GM11168 (cell line): ENCODE results near the gene PRLHR.
"Not testable (repeated sequence)": the region's sequence is repeated elsewhere in the genome, so short reads cannot be mapped to it uniquely, and the experiment has no call there.

Source experiments
- in situ Hi-C: fragments of 300-500 bp; cut with MboI; formaldehyde crosslinking; loops from one replicate; pipeline ENCODE4 v1.12.0; 2022; ENCODE audit warnings: low sequenced_read_pairs; ENCODE audit not compliant: unreplicated experiment

PRLHR gene

DNA sequence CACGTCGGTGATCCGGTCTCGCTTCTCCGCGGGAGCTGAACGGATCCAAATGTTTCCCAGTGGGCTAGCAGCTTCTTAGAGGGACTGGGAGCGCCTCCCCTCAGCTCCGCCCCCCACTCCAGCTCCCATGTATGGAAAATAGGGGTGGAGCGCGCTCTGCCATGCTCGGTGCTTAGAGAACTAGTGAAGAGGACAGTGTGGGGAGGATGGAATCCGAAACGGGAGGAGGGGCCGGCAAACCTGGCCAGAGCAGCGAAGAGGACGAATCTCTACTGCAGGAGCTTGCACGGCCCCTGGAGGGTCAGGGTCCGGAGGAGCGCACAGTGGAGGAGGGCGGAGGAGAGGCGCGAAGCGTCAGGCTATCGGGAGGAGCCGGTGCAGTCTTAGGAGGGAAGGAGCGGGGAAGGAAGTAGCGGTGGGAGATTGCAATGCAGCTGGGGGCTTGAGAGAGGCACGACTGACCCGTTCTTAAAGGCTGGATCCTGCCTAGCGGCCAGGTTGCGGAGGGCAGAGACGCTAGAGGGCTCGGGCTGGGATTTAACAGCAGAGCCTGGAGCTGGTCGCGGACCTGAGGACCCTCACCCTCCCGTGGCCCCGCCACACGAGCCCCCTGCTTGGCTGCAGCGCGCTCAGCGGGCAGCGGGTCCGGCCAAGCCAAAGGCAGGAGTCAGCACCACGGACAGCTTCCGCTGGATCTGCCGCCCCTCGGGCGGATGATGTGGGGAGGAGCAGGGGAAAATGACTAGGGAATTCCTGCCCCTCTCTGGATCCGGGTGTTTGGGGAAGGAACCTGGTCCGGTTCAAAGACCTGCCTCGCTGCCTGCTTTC lies at the start of gene PRLHR:
TSS of gene PRLHR (minus strand) at position 51 of the 828 bp plus-strand sequence. CDS start 404 bp downstream, outside the sequence.
- in situ Hi-C loops, result no loop called here

DNA sequence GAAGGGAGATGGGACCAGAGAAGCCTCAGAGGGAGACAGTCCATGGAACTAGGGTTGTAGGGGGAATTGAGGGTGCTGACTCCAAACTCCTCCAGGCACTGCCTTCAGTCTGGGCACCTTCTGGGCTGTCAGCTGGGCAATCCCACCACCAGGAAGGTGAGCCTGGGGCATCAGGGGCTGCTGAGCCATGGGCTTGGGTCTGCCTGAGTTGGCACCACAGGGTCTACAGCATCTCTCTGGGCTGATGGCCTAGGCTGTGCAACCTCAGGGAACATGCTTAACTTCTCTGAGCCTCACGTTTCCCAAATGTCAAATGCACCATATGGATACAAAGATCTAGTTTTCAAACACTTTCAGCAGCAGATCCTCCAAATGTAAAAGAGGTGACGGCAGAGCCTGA lies 46.8 kb upstream of the PRLHR start:
- in situ Hi-C loops, result no loop called here

GRCh38 chr10:118638680-118639079 lies 43.2 kb upstream of the PRLHR start:
- in situ Hi-C loops, result no loop called here

- in situ Hi-C loops, result no loop called here
Observed at GRCh38 chr10:118635674-118636402, 40.4 kb upstream of the PRLHR start.

DNA sequence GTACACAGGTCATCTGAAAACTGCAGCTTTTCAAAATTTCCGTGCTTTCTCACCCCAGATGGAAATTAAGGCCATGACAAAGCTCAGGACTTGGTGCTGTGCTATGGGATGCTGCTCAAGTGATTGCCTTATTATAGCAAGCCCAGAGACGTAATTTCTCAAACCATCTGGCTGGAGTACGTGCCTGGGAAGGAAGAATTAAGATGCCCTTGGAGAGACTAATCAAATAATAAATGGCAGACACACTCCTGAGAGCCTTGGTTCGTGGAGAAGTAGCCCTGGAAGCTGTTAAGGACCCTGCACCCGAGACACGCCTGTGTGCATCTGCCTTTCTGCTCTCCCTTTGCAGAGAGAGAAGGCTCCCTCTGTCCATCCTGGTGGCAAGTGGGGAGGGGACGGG lies 38.3 kb upstream of the PRLHR start:
- in situ Hi-C loops, result no loop called here

- in situ Hi-C loops, result no loop called here
Observed at GRCh38 chr10:118629211-118629610, 33.8 kb upstream of the PRLHR start.

GRCh38 chr10:118628397-118628796 lies 32.9 kb upstream of the PRLHR start:
- in situ Hi-C loops, result no loop called here

DNA sequence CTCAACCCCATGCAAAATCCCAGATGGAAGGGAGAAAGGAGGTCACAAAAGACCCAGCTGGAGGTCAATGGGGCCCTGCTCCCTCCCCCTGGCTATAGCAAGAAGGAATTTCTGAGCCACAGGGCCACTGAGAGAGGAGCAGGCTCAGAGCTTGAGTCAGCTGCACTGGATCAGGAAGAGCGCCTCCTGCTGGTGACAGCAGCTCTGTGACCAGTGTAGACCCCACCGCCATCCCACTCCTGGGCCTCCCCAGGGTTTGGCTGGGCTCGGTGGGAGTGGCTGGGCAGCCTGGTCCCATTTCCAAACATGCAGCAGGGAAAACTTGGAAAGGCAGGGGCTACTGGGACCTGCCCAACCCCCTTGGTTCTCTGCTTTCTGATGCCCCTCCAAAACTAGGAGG lies 31.5 kb upstream of the PRLHR start:
- in situ Hi-C loops, result no loop called here

- in situ Hi-C loops, result no loop called here
Observed at GRCh38 chr10:118625504-118625903, 30.1 kb upstream of the PRLHR start.

DNA sequence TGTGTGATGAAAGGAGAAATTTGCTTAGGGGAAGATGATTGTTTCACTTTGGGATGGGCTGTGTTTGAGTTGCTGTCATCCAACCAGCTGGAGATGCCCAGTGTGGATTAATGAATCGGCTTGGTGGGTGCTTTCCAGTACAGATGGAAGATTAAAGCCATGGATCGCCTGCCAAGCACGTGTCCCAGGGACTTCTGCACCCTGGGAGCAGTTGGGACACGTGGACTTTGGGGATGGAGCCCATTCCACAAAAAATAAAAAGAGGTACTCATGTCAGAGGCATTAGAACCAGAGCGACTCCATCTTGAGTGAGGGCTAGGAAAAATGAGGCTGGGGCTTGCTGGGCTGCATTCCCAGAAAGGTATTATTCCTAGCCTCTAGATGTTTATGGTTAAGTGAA lies 29.3 kb upstream of the PRLHR start:
- in situ Hi-C loops, result no loop called here

- in situ Hi-C loops, result no loop called here
Observed at GRCh38 chr10:118621304-118621942, 26.0 kb upstream of the PRLHR start.

- in situ Hi-C loops, result not testable (repeated sequence)
Observed at GRCh38 chr10:118613863-118614262, 18.4 kb upstream of the PRLHR start.

DNA sequence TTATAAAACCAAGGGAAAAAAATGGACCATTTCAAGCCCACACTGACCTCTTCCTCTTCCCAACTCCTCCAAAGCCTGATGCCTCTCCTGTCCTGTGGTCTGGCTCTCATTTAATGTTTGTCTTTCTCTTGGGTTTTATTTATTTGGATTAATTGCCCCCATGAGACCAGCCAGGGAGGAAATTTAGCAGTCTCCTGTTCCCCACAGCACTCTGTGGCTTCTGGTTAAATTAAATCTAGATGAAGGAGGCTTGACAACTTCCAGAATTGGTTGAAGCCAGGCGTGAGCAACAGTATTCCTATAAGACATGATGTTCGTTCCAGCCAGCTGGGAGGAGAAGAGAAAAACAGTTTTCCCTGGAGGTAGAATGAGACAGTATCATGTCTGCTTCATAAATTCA lies 15.1 kb upstream of the PRLHR start:
- in situ Hi-C loops, result no loop called here

DNA sequence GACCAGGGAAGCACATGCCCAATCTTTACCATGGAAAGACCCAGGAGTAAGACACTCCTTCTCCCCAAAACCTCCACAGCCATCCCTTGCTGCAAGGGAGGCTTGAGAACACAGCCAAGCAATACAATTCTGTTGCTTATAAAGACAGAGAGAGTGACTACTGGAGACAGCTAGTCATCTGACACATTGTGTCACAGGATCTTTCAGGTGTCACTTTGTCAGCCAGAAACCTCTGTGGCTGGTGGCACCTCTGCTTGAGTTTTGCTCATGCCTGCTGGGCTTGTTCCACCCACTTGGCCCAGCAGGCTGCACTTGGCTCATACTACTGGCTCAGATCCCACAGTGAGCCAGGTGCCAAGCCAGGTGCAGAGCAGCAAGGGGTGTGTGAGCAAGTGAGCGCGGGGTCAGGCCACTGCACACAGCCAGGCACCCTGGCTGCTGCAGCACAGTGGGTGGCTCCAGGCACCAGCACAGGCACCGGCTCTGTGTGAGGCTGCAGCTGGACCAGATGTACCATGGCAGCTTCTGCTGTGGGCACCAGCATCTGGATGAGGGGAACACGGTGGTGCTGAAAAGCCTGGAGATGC lies 12.4 kb upstream of the PRLHR start:
- in situ Hi-C loops, result no loop called here

- in situ Hi-C loops, result no loop called here
Observed at GRCh38 chr10:118605694-118606093, 10.2 kb upstream of the PRLHR start.

- in situ Hi-C loops, result no loop called here
Observed at GRCh38 chr10:118596426-118597124, 1.1 kb upstream of the PRLHR start.

DNA sequence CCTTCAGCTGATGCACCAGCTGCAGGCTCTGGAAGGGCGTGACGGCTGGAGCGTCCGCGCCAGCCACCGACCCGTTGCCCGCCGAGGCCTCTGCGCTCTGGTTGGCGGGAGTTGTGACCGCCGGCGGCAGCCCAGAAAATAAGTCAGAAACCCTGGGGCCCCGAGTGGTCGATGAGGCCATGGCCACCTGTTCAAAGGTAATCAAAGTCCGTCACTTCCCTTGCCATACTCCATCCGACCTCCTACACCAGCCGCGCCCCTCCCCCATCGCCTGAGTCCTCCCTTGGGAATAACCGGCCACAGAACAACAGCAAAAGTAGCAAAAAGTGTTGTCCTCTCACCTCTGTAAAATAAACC lies 406 bp downstream of the PRLHR start:
- in situ Hi-C loops, result no loop called here

- in situ Hi-C loops, result no loop called here
Observed at GRCh38 chr10:118594392-118595063, 920 bp downstream of the PRLHR start.

DNA sequence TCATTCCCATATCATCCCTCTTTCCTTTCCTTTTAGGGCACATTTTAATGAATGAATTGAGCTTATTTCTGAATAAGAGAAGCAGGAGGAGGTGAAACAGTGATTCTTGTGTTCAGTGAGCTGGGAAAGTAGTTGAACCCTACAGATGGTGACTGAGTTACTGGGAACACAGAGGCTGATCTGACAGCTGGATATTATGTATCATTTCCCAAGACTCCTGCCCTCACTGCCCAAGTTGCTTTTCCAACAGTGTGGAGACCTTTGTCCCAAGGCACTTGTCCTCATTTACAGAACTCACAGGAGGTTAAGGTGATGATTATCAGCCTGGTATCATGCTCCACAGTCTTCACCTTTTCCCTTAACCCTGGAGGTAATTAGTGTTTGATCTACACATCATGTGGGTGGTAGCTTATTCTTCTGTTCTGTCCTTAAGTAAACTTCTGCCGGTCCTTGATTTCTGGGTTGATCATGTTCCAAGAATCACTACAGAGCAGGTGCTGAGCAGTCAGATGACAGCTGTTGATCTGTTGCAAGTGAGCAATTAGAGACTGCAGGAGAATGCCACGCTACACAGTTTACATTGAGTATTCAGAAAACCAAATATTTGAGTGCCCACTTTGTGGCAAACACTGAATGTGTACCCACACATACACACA lies 2.6 kb downstream of the PRLHR start:
- in situ Hi-C loops, result no loop called here
